ENCODE results near the gene TEC.

The TEC gene

GRCh38 chr4:48112017-48112667, 157.5 kb downstream of the TEC start:
- Histone ChIP-seq H3K27me3 (ENCODE audit: insufficient read depth, low read length) (no peaks in the 10 kb centered on the region), H3K4me3 (ENCODE audit: low read length) (no peak overlapping the region), H3K9ac (ENCODE audit: low read depth, low read length) (no peak overlapping the region), H3K4me1 (ENCODE audit: insufficient read depth, low read length) (peaks cover 14% of the 10 kb centered on the region), H3K9me3 (ENCODE audit: insufficient read depth, low read depth, low read length) (no peaks in the 10 kb centered on the region), H3K36me3 (ENCODE audit: insufficient read depth, low read depth, low read length) (no peaks in the 10 kb centered on the region), H3K27ac (ENCODE audit: low read length) (no peak overlapping the region)

GRCh38 chr4:48110452-48110978, 159.1 kb downstream of the TEC start:
- no peaks in the 10 kb centered on the region for H3K36me3 ChIP-seq (ENCODE audit: insufficient read depth, low read depth, low read length)
- H3K4me1 ChIP-seq (ENCODE audit: insufficient read depth, low read length): peaks cover 14% of the 10 kb centered on the region
- no peak overlapping the region for H3K4me3 ChIP-seq (ENCODE audit: low read length)
- no peaks in the 10 kb centered on the region for H3K9me3 ChIP-seq (ENCODE audit: insufficient read depth, low read depth, low read length)
- no peak overlapping the region for H3K9ac ChIP-seq (ENCODE audit: low read depth, low read length)
- H3K27ac ChIP-seq (ENCODE audit: low read length): no peak overlapping the region
- H3K27me3 ChIP-seq (ENCODE audit: insufficient read depth, low read length): no peaks in the 10 kb centered on the region

- Histone ChIP-seq H3K36me3 (ENCODE audit: insufficient read depth, low read depth, low read length) (no peaks in the 10 kb centered on the region), H3K4me1 (ENCODE audit: insufficient read depth, low read length) (peaks cover 14% of the 10 kb centered on the region), H3K27me3 (ENCODE audit: insufficient read depth, low read length) (no peaks in the 10 kb centered on the region), H3K27ac (ENCODE audit: low read length) (no peak overlapping the region), H3K9me3 (ENCODE audit: insufficient read depth, low read depth, low read length) (no peaks in the 10 kb centered on the region), H3K9ac (ENCODE audit: low read depth, low read length) (no peak overlapping the region), H3K4me3 (ENCODE audit: low read length) (no peak overlapping the region)
These were observed 160.0 kb downstream of the TEC start for GRCh38 chr4:48109413-48110263.

GRCh38 chr4:48108309-48109073, 161.1 kb downstream of the TEC start:
- Histone ChIP-seq H3K4me1 (ENCODE audit: insufficient read depth, low read length) (peaks cover 11% of the 10 kb centered on the region), H3K36me3 (ENCODE audit: insufficient read depth, low read depth, low read length) (no peaks in the 10 kb centered on the region), H3K27me3 (ENCODE audit: insufficient read depth, low read length) (no peaks in the 10 kb centered on the region), H3K9ac (ENCODE audit: low read depth, low read length) (no peak overlapping the region), H3K27ac (ENCODE audit: low read length) (no peak overlapping the region), H3K4me3 (ENCODE audit: low read length) (no peak overlapping the region), H3K9me3 (ENCODE audit: insufficient read depth, low read depth, low read length) (no peaks in the 10 kb centered on the region)

GRCh38 chr4:48105230-48105629, 164.4 kb downstream of the TEC start:
- Histone ChIP-seq H3K9ac (ENCODE audit: low read depth, low read length) (no peak overlapping the region), H3K27ac (ENCODE audit: low read length) (no peak overlapping the region), H3K4me1 (ENCODE audit: insufficient read depth, low read length) (peaks cover 5% of the 10 kb centered on the region; the same call in 1 of the 2 replicates), H3K27me3 (ENCODE audit: insufficient read depth, low read length) (no peaks in the 10 kb centered on the region), H3K4me3 (ENCODE audit: low read length) (no peak overlapping the region), H3K9me3 (ENCODE audit: insufficient read depth, low read depth, low read length) (no peaks in the 10 kb centered on the region), H3K36me3 (ENCODE audit: insufficient read depth, low read depth, low read length) (no peaks in the 10 kb centered on the region)

- Histone ChIP-seq H3K27me3 (ENCODE audit: insufficient read depth, low read length) (no peaks in the 10 kb centered on the region), H3K36me3 (ENCODE audit: insufficient read depth, low read depth, low read length) (no peaks in the 10 kb centered on the region), H3K9me3 (ENCODE audit: insufficient read depth, low read depth, low read length) (no peaks in the 10 kb centered on the region), H3K9ac (ENCODE audit: low read depth, low read length) (no peak overlapping the region), H3K27ac (ENCODE audit: low read length) (no peak overlapping the region), H3K4me1 (ENCODE audit: insufficient read depth, low read length) (no peaks in the 10 kb centered on the region), H3K4me3 (ENCODE audit: low read length) (no peak overlapping the region)
These were observed 166.0 kb downstream of the TEC start for GRCh38 chr4:48103483-48104139.

GRCh38 chr4:48102303-48102702, 167.3 kb downstream of the TEC start:
- Histone ChIP-seq H3K27ac (ENCODE audit: low read length) (no peak overlapping the region), H3K9ac (ENCODE audit: low read depth, low read length) (no peak overlapping the region), H3K9me3 (ENCODE audit: insufficient read depth, low read depth, low read length) (no peaks in the 10 kb centered on the region), H3K36me3 (ENCODE audit: insufficient read depth, low read depth, low read length) (no peaks in the 10 kb centered on the region), H3K4me1 (ENCODE audit: insufficient read depth, low read length) (no peaks in the 10 kb centered on the region), H3K4me3 (ENCODE audit: low read length) (no peak overlapping the region), H3K27me3 (ENCODE audit: insufficient read depth, low read length) (no peaks in the 10 kb centered on the region)

GRCh38 chr4:48100256-48100655, 169.4 kb downstream of the TEC start:
- Histone ChIP-seq H3K9ac (ENCODE audit: low read depth, low read length) (no peak overlapping the region), H3K4me3 (ENCODE audit: low read length) (no peak overlapping the region), H3K36me3 (ENCODE audit: insufficient read depth, low read depth, low read length) (no peaks in the 10 kb centered on the region), H3K27ac (ENCODE audit: low read length) (no peak overlapping the region), H3K9me3 (ENCODE audit: insufficient read depth, low read depth, low read length) (no peaks in the 10 kb centered on the region), H3K4me1 (ENCODE audit: insufficient read depth, low read length) (no peaks in the 10 kb centered on the region), H3K27me3 (ENCODE audit: insufficient read depth, low read length) (no peaks in the 10 kb centered on the region)

GRCh38 chr4:48095441-48095840, 174.2 kb downstream of the TEC start:
- H3K9ac ChIP-seq (ENCODE audit: low read depth, low read length): no peak overlapping the region
- no peaks in the 10 kb centered on the region for H3K27me3 ChIP-seq (ENCODE audit: insufficient read depth, low read length)
- H3K27ac ChIP-seq (ENCODE audit: low read length): no peak overlapping the region
- H3K36me3 ChIP-seq (ENCODE audit: insufficient read depth, low read depth, low read length): no peaks in the 10 kb centered on the region
- H3K4me1 ChIP-seq (ENCODE audit: insufficient read depth, low read length): no peaks in the 10 kb centered on the region
- H3K9me3 ChIP-seq (ENCODE audit: insufficient read depth, low read depth, low read length): no peaks in the 10 kb centered on the region
- no peak overlapping the region for H3K4me3 ChIP-seq (ENCODE audit: low read length)

GRCh38 chr4:48093991-48094416, 175.6 kb downstream of the TEC start:
- H3K9ac ChIP-seq (ENCODE audit: low read depth, low read length): no peak overlapping the region
- no peak overlapping the region for H3K4me3 ChIP-seq (ENCODE audit: low read length)
- no peaks in the 10 kb centered on the region for H3K27me3 ChIP-seq (ENCODE audit: insufficient read depth, low read length)
- no peaks in the 10 kb centered on the region for H3K9me3 ChIP-seq (ENCODE audit: insufficient read depth, low read depth, low read length)
- no peak overlapping the region for H3K27ac ChIP-seq (ENCODE audit: low read length)
- H3K4me1 ChIP-seq (ENCODE audit: insufficient read depth, low read length): no peaks in the 10 kb centered on the region
- H3K36me3 ChIP-seq (ENCODE audit: insufficient read depth, low read depth, low read length): no peaks in the 10 kb centered on the region

GRCh38 chr4:48090621-48091020, 179.0 kb downstream of the TEC start:
- H3K4me1 ChIP-seq (ENCODE audit: insufficient read depth, low read length): no peaks in the 10 kb centered on the region
- H3K27ac ChIP-seq (ENCODE audit: low read length): no peak overlapping the region
- no peak overlapping the region for H3K4me3 ChIP-seq (ENCODE audit: low read length)

More at GRCh38 chr4:48090621-48091020, 179.0 kb downstream of the TEC start:
- no peak overlapping the region for H3K9ac ChIP-seq (ENCODE audit: low read depth, low read length)
- H3K36me3 ChIP-seq (ENCODE audit: insufficient read depth, low read depth, low read length): no peaks in the 10 kb centered on the region
- no peaks in the 10 kb centered on the region for H3K9me3 ChIP-seq (ENCODE audit: insufficient read depth, low read depth, low read length)
- H3K27me3 ChIP-seq (ENCODE audit: insufficient read depth, low read length): no peaks in the 10 kb centered on the region
